Measurements from ENCODE around the gene SOX6. TPM values are rescaled to one million over a fixed set of nuclear protein-coding genes. Genes with fewer than 3 reads are reported as not detected.
A peak's percentile ranks its signal among the peaks of the same experiment; 100 is the strongest.

Gene SOX6
- polyA plus RNA-seq, 1 donor from 2014 or later, result 2.2 TPM

GRCh38 chr11:16000065-16000464, 356.3 kb downstream of the SOX6 start:
- peaks cover 22% of the 10 kb centered on the region for H3K27me3 ChIP-seq (ENCODE audit: insufficient read depth, low read depth, low read length)
- H3K9me2 ChIP-seq (ENCODE audit: insufficient read depth, low read length), result no peaks in the 10 kb centered on the region
- no peak overlapping the region for H3K9ac ChIP-seq (ENCODE audit: low read length)
- H3K9me3 ChIP-seq (ENCODE audit: low read length), result no peaks in the 10 kb centered on the region
- H3K4me3 ChIP-seq (ENCODE audit: low read length), result no peak overlapping the region
- H3K36me3 ChIP-seq (ENCODE audit: insufficient read depth, low read length), result no peaks in the 10 kb centered on the region
- H2AFZ ChIP-seq (ENCODE audit: low read depth, low read length), result no peak overlapping the region
- H3F3A ChIP-seq (ENCODE audit: insufficient read depth, low read length, poor library complexity, severe bottlenecking), result no peaks in the 10 kb centered on the region
- no peaks in the 10 kb centered on the region for H3K79me2 ChIP-seq (replicated peaks; ENCODE audit: insufficient read depth, low read length)
- H3K4me2 ChIP-seq (ENCODE audit: low read length), result no peak overlapping the region
- no peak overlapping the region for H3K27ac ChIP-seq (ENCODE audit: low read length)
- no peaks in the 10 kb centered on the region for H4K20me1 ChIP-seq (ENCODE audit: insufficient read depth)
- TF ChIP-seq CTCF (IDR thresholded peaks at IDR 0.05; ENCODE audit: poor library complexity, severe bottlenecking) (no peak), REST (IDR thresholded peaks at IDR 0.05; ENCODE audit: borderline replicate concordance) (no peak), EZH2 (IDR thresholded peaks at IDR 0.05; ENCODE audit: borderline replicate concordance, insufficient read depth, low read length, poor library complexity, severe bottlenecking) (no peak), MXI1 (conservative IDR thresholded peaks at IDR 0.05; ENCODE audit: poor library complexity, severe bottlenecking) (no peak), EP300 (conservative IDR thresholded peaks at IDR 0.05; ENCODE audit: poor library complexity, severe bottlenecking) (no peak), TAF1 (IDR thresholded peaks at IDR 0.05; ENCODE audit: low read depth) (no peak), RAD21 (conservative IDR thresholded peaks at IDR 0.05) (no peak), POLR2AphosphoS5 (IDR thresholded peaks at IDR 0.05) (no peak), SMC3 (conservative IDR thresholded peaks at IDR 0.05; ENCODE audit: poor library complexity) (no peak)

- H3K9me3 ChIP-seq (ENCODE audit: low read length), result no peaks in the 10 kb centered on the region
- H3K27me3 ChIP-seq (ENCODE audit: insufficient read depth, low read depth, low read length), result no peaks in the 10 kb centered on the region
- H3K9me2 ChIP-seq (ENCODE audit: insufficient read depth, low read length), result no peaks in the 10 kb centered on the region
- H3K4me3 ChIP-seq (ENCODE audit: low read length), result no peak overlapping the region
- H3F3A ChIP-seq (ENCODE audit: insufficient read depth, low read length, poor library complexity, severe bottlenecking), result no peaks in the 10 kb centered on the region
- no peaks in the 10 kb centered on the region for H3K36me3 ChIP-seq (ENCODE audit: insufficient read depth, low read length)
- H3K27ac ChIP-seq (ENCODE audit: low read length), result no peak overlapping the region
- no peaks in the 10 kb centered on the region for H3K79me2 ChIP-seq (replicated peaks; ENCODE audit: insufficient read depth, low read length)
- H2AFZ ChIP-seq (ENCODE audit: low read depth, low read length), result no peak overlapping the region
- H3K4me2 ChIP-seq (ENCODE audit: low read length), result no peak overlapping the region
- no peaks in the 10 kb centered on the region for H4K20me1 ChIP-seq (ENCODE audit: insufficient read depth)
- no peak overlapping the region for H3K9ac ChIP-seq (ENCODE audit: low read length)
- no peak for TF ChIP-seq EP300 (conservative IDR thresholded peaks at IDR 0.05; ENCODE audit: poor library complexity, severe bottlenecking)
These were observed 363.0 kb downstream of the SOX6 start for GRCh38 chr11:15993345-15993744.

- Histone ChIP-seq H3K27me3 (ENCODE audit: insufficient read depth, low read depth, low read length) (no peaks in the 10 kb centered on the region), H3K36me3 (ENCODE audit: insufficient read depth, low read length) (no peaks in the 10 kb centered on the region), H3K9me2 (ENCODE audit: insufficient read depth, low read length) (no peaks in the 10 kb centered on the region), H3K9me3 (ENCODE audit: low read length) (no peaks in the 10 kb centered on the region), H3K79me2 (replicated peaks; ENCODE audit: insufficient read depth, low read length) (no peaks in the 10 kb centered on the region), H3F3A (ENCODE audit: insufficient read depth, low read length, poor library complexity, severe bottlenecking) (no peaks in the 10 kb centered on the region), H3K4me3 (ENCODE audit: low read length) (peak overlapping the region; percentile 24), H3K4me2 (ENCODE audit: low read length) (peak overlapping the region; percentile 7), H3K27ac (ENCODE audit: low read length) (no peak overlapping the region), H2AFZ (ENCODE audit: low read depth, low read length) (no peak overlapping the region), H3K9ac (ENCODE audit: low read length) (no peak overlapping the region), H4K20me1 (ENCODE audit: insufficient read depth) (no peaks in the 10 kb centered on the region)
- TF ChIP-seq EZH2 (IDR thresholded peaks at IDR 0.05; ENCODE audit: borderline replicate concordance, insufficient read depth, low read length, poor library complexity, severe bottlenecking) (no peak), RAD21 (conservative IDR thresholded peaks at IDR 0.05) (peak; percentile 16), SMC3 (conservative IDR thresholded peaks at IDR 0.05; ENCODE audit: poor library complexity) (peak; percentile 19), MXI1 (conservative IDR thresholded peaks at IDR 0.05; ENCODE audit: poor library complexity, severe bottlenecking) (no peak), POLR2AphosphoS5 (IDR thresholded peaks at IDR 0.05) (peak; percentile 98), CTCF (IDR thresholded peaks at IDR 0.05; ENCODE audit: poor library complexity, severe bottlenecking) (no peak), REST (IDR thresholded peaks at IDR 0.05; ENCODE audit: borderline replicate concordance) (no peak), EP300 (conservative IDR thresholded peaks at IDR 0.05; ENCODE audit: poor library complexity, severe bottlenecking) (peak; percentile 98)
These were observed 365.1 kb downstream of the SOX6 start for GRCh38 chr11:15991215-15991614.
